Tibial nerve (tissue), 4 donors: ENCODE data around the gene NT5C3A.

Source experiments
- CTCF ChIP-seq, 5 experiments: fragments of 200-600 bp in 3 of 5; fragments of 450-650 bp in 2 of 5; sonication (generic) in 3 of 5; IDR thresholded peaks; one replicate each; pipeline ENCODE4 v1.5.1; 2016 to 2019; ENCODE audit warnings: antibody characterized with exemption in 5 of 5, mild to moderate bottlenecking in 3 of 5, moderate library complexity in 2 of 5
- EP300 ChIP-seq, 2 donors: sonication (generic); formaldehyde crosslinking; IDR thresholded peaks; one replicate each; pipeline ENCODE4 v1.6.1; 2017; ENCODE audit warnings: antibody characterized with exemption in 2 of 2, mild to moderate bottlenecking in 1 of 2
- POLR2A ChIP-seq, 2 donors: fragments of 450-650 bp; IDR thresholded peaks; one replicate each; pipeline ENCODE4 v1.6.1; 2017; ENCODE audit warnings: antibody characterized with exemption in 2 of 2, mild to moderate bottlenecking in 2 of 2, moderate library complexity in 2 of 2

GRCh38 chr7:33055158-33055557 is 7.4 kb downstream of the NT5C3A start:
- TF ChIP-seq CTCF (IDR thresholded peaks at IDR 0.05) = no peak
- TF ChIP-seq POLR2A (IDR thresholded peaks at IDR 0.05) = no peak
- TF ChIP-seq EP300 (IDR thresholded peaks at IDR 0.05) = no peak
